Naive B cell (primary cell): ENCODE results near the gene NOS2. TPM values are rescaled to one million over a fixed set of nuclear protein-coding genes. Genes with fewer than 3 reads are reported as not detected.
"Not testable (repeated sequence)": the region's sequence is repeated elsewhere in the genome, so short reads cannot be mapped to it uniquely, and the experiment has no call there.

Experiments
- ATAC-seq, 2 donors: fragments of 150-1000 bp; cut with Tn5 transposase; 2 replicates each; pipeline ENCODE4 v1.10.0; 2021; ENCODE audit warnings: low read depth in 2 of 2, mild to moderate bottlenecking in 2 of 2, moderate library complexity in 2 of 2
- DNase-seq: peaks from one replicate; pipeline ENCODE4 v3.0.0; 2022
- H3K27ac Mint-ChIP-seq, 6 donors: one replicate each; pipeline ENCODE4 v1.8.0; 2020 to 2022; ENCODE audit warnings: mild to moderate bottlenecking in 6 of 6, mixed read lengths in 6 of 6, moderate library complexity in 5 of 6, inconsistent platforms in 2 of 6
- H3K27me3 Mint-ChIP-seq, 3 donors: one replicate each; pipeline ENCODE4 v1.8.0; 2021 to 2022; ENCODE audit warnings: mixed read lengths in 3 of 3, mild to moderate bottlenecking in 1 of 3
- H3K36me3 Mint-ChIP-seq, 2 donors: one replicate each; pipeline ENCODE4 v1.8.0; 2020 to 2022; ENCODE audit warnings: mixed read lengths in 2 of 2, inconsistent platforms in 1 of 2, mild to moderate bottlenecking in 1 of 2
- H3K4me1 Mint-ChIP-seq, 3 donors: one replicate each; pipeline ENCODE4 v1.8.0; 2020 to 2022; ENCODE audit warnings: mixed read lengths in 3 of 3, inconsistent platforms in 1 of 3, mild to moderate bottlenecking in 1 of 3, moderate library complexity in 1 of 3
- H3K4me3 Mint-ChIP-seq, 8 donors: one replicate each; pipeline ENCODE4 v1.8.0; 2020 to 2022; ENCODE audit warnings: mild to moderate bottlenecking in 8 of 8, mixed read lengths in 8 of 8, moderate library complexity in 8 of 8, inconsistent platforms in 2 of 8
- H3K9me3 Mint-ChIP-seq, 7 donors: one replicate each; pipeline ENCODE4 v1.8.0; 2020 to 2022; ENCODE audit warnings: mixed read lengths in 7 of 7, mild to moderate bottlenecking in 5 of 7, inconsistent platforms in 2 of 7, moderate library complexity in 1 of 7
- polyA plus RNA-seq, 6 donors: library from polyadenylated mRNA; unstranded; fragments of 300-500 nt; fragmentation: Illumina TruSeq; gene quantifications; one replicate each; pipeline ENCODE4 v1.2.3, GENCODE V29; 2021; ENCODE audit warnings: low read depth in 6 of 6

Gene NOS2
- polyA plus RNA-seq, 6 donors from 2014 or later: 0.08 TPM; not detected in 5

GRCh38 chr17:27834571-27834970 lies 34.2 kb upstream of the NOS2 start:
- no peak overlapping the region for H3K27ac Mint-ChIP-seq
- no peak for DNase-seq
- peaks cover 4 to 6% (median 6%) of the 10 kb centered on the region in 3 donors for H3K4me1 Mint-ChIP-seq
- peaks cover 0 to 9% (median 5%) of the 10 kb centered on the region in 7 donors for H3K9me3 Mint-ChIP-seq
- peaks cover 0 to 5% of the 10 kb centered on the region in 2 donors for H3K36me3 Mint-ChIP-seq
- H3K27me3 Mint-ChIP-seq: no peaks in the 10 kb centered on the region
- ATAC-seq: no peak
- H3K4me3 Mint-ChIP-seq: no peak overlapping the region

- peaks cover 0 to 9% (median 5%) of the 10 kb centered on the region in 7 donors for H3K9me3 Mint-ChIP-seq
- H3K36me3 Mint-ChIP-seq: peaks cover 0 to 5% of the 10 kb centered on the region in 2 donors
- ATAC-seq (no peak), DNase-seq (no peak)
- H3K4me3 Mint-ChIP-seq: no peak overlapping the region
- H3K27me3 Mint-ChIP-seq: peaks cover 2 to 6% (median 3%) of the 10 kb centered on the region in 3 donors
- peaks cover 4 to 6% (median 6%) of the 10 kb centered on the region in 3 donors for H3K4me1 Mint-ChIP-seq
- H3K27ac Mint-ChIP-seq: no peak overlapping the region
These were observed 32.5 kb upstream of the NOS2 start for GRCh38 chr17:27832831-27833230.

DNA sequence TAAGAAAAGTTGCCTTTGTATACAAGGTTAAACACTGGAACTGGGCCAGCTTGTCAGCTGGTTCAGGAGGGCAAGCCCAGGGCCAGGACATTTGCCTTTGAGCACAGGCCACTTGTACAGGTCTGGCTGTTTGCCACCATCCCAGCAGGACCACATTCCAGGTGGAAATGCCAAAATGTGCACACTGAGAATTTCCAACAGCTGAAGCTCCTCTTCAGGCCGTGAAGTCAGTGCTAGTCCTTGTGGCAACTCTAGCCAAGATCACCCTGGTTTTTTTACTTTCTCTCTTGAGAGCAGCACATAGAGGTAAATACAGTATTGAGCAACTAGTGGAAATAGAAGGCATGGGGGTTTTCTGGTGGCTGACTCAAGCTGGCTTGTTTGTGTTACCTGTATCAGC lies 29.6 kb upstream of the NOS2 start:
- peaks cover 13 to 14% (median 13%) of the 10 kb centered on the region in 3 donors for H3K27me3 Mint-ChIP-seq
- H3K4me3 Mint-ChIP-seq, ATAC-seq, H3K9me3 Mint-ChIP-seq, H3K36me3 Mint-ChIP-seq, H3K27ac Mint-ChIP-seq, H3K4me1 Mint-ChIP-seq, DNase-seq: not testable (repeated sequence)

GRCh38 chr17:27829143-27829711 lies 28.9 kb upstream of the NOS2 start:
- not testable (repeated sequence) for H3K36me3 Mint-ChIP-seq, H3K9me3 Mint-ChIP-seq, H3K27ac Mint-ChIP-seq

DNA sequence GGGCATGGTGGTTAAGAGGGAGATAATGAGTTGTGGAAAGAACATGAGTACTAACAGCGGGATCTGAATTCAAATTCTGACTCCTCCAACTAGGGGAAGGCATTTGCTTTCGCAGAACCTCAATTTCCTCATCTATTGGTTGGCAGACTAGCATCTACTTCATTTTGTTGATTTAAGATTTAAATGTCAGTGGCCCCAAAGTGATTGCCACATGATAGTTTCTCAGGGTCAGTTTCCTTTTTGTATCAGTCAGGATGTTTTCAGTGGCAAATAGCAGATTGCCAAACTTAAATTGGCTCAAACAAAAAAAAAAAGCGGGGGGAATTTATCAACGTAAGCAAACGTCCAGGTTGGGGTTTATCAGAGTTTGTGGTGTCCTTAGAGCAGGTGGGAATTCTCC lies 25.1 kb upstream of the NOS2 start:
- H3K4me3 Mint-ChIP-seq: no peak overlapping the region
- no peak for DNase-seq
- no peaks in the 10 kb centered on the region for H3K4me1 Mint-ChIP-seq
- peaks cover 14 to 18% (median 16%) of the 10 kb centered on the region in 3 donors for H3K27me3 Mint-ChIP-seq
- H3K27ac Mint-ChIP-seq: no peak overlapping the region
- no peak for ATAC-seq
- peaks cover 11 to 33% (median 21%) of the 10 kb centered on the region in 7 donors for H3K9me3 Mint-ChIP-seq
- peaks cover 11 to 14% of the 10 kb centered on the region in 2 donors for H3K36me3 Mint-ChIP-seq

More at GRCh38 chr17:27829143-27829711, 28.9 kb upstream of the NOS2 start:
- ATAC-seq, H3K4me1 Mint-ChIP-seq, DNase-seq, H3K4me3 Mint-ChIP-seq: not testable (repeated sequence)
- H3K27me3 Mint-ChIP-seq: peaks cover 13 to 14% (median 13%) of the 10 kb centered on the region in 3 donors

DNA sequence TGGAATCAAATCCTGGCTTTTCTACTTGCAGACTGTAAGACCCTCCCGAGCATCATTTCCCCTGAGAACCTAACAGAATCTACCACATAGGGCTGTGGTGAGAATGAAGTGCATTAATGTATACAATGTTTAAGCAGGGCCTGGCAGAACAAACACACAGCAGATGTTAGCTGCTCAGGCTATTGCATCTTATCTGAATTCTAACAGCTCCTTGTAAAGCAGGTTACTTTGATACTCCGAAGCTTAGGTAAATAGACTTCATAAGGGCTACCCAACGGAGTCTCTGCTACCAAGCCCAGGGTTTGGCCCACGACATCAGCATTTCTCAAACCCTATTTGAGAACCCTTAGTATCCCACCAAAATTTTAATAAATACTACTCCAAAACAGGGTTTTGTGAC lies 24.4 kb upstream of the NOS2 start:
- no peak for ATAC-seq
- H3K4me1 Mint-ChIP-seq: no peaks in the 10 kb centered on the region
- no peak overlapping the region for H3K27ac Mint-ChIP-seq
- no peak for DNase-seq
- peaks cover 14 to 18% (median 16%) of the 10 kb centered on the region in 3 donors for H3K27me3 Mint-ChIP-seq
- peaks cover 11 to 15% of the 10 kb centered on the region in 2 donors for H3K36me3 Mint-ChIP-seq
- no peak overlapping the region for H3K4me3 Mint-ChIP-seq
- H3K9me3 Mint-ChIP-seq: peaks cover 11 to 35% (median 22%) of the 10 kb centered on the region in 7 donors

GRCh38 chr17:27824176-27824715 lies 23.9 kb upstream of the NOS2 start:
- Mint-ChIP-seq H3K36me3 (peaks cover 11 to 15% of the 10 kb centered on the region in 2 donors), H3K4me3 (peak overlapping the region in 1 of 8 donors; percentile 24), H3K27ac (no peak overlapping the region), H3K9me3 (peaks cover 11 to 35% (median 22%) of the 10 kb centered on the region in 7 donors), H3K4me1 (no peaks in the 10 kb centered on the region), H3K27me3 (peaks cover 14 to 20% (median 17%) of the 10 kb centered on the region in 3 donors)
- DNase-seq (no peak), ATAC-seq (no peak)

DNA sequence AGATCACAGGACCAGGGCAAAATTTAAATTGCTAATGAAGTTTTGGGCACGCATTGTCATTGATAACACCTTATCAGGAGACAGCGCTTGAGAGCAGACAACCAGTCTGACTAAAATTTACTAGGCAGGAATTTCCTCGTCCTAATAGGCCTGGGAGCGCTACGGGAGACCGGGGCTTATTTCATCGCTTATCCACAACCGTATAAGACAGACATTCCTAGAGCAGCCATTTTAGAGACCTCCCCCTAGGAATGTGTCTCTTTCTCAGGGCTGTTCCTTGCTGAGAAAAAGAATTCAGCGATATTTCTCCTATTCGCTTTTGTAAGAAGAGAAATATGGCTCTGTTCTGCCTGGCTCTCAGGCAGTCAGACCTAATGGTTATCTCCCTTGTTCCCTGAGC lies 21.8 kb upstream of the NOS2 start:
- not testable (repeated sequence) for H3K27ac Mint-ChIP-seq, H3K4me1 Mint-ChIP-seq, ATAC-seq, DNase-seq, H3K4me3 Mint-ChIP-seq
- H3K9me3 Mint-ChIP-seq: peaks cover 11 to 37% (median 22%) of the 10 kb centered on the region in 7 donors
- peaks cover 8 to 20% (median 12%) of the 10 kb centered on the region in 3 donors for H3K27me3 Mint-ChIP-seq
- H3K36me3 Mint-ChIP-seq: peaks cover 11 to 15% of the 10 kb centered on the region in 2 donors

- no peaks in the 10 kb centered on the region for H3K4me1 Mint-ChIP-seq
- peaks cover under 1 to 19% (median 8%) of the 10 kb centered on the region in 3 donors for H3K27me3 Mint-ChIP-seq
- peaks cover 11 to 15% of the 10 kb centered on the region in 2 donors for H3K36me3 Mint-ChIP-seq
- peaks cover 11 to 37% (median 22%) of the 10 kb centered on the region in 7 donors for H3K9me3 Mint-ChIP-seq
- H3K4me3 Mint-ChIP-seq: no peak overlapping the region
- peak overlapping the region in 1 of 6 donors; percentile 92 for H3K27ac Mint-ChIP-seq
- DNase-seq (no peak), ATAC-seq (no peak)
These were observed 21.0 kb upstream of the NOS2 start for GRCh38 chr17:27821318-27821717.

- DNase-seq: no peak
- Mint-ChIP-seq H3K9me3 (peaks cover 11 to 37% (median 22%) of the 10 kb centered on the region in 7 donors), H3K4me3 (no peak overlapping the region), H3K27ac (no peak overlapping the region), H3K27me3 (peaks cover 0 to 25% (median 13%) of the 10 kb centered on the region in 3 donors), H3K36me3 (peaks cover 11 to 15% of the 10 kb centered on the region in 2 donors), H3K4me1 (no peaks in the 10 kb centered on the region)
- ATAC-seq: no peak
These were observed 18.8 kb upstream of the NOS2 start for GRCh38 chr17:27819145-27819544.

GRCh38 chr17:27818401-27819105 lies 18.2 kb upstream of the NOS2 start:
- peaks cover 11 to 33% (median 22%) of the 10 kb centered on the region in 7 donors for H3K9me3 Mint-ChIP-seq
- no peaks in the 10 kb centered on the region for H3K4me1 Mint-ChIP-seq
- peak overlapping the region in 1 of 6 donors; percentile 15 for H3K27ac Mint-ChIP-seq
- no peak overlapping the region for H3K4me3 Mint-ChIP-seq
- H3K36me3 Mint-ChIP-seq: peaks cover 11 to 15% of the 10 kb centered on the region in 2 donors
- DNase-seq (no peak), ATAC-seq (no peak)
- H3K27me3 Mint-ChIP-seq: peaks cover 0 to 23% (median 13%) of the 10 kb centered on the region in 3 donors

GRCh38 chr17:27817731-27818130 lies 17.4 kb upstream of the NOS2 start:
- H3K27me3 Mint-ChIP-seq: peaks cover 0 to 19% (median 13%) of the 10 kb centered on the region in 3 donors
- H3K4me3 Mint-ChIP-seq: no peak overlapping the region
- ATAC-seq (no peak), DNase-seq (no peak)
- H3K4me1 Mint-ChIP-seq: no peaks in the 10 kb centered on the region
- peaks cover 11 to 15% of the 10 kb centered on the region in 2 donors for H3K36me3 Mint-ChIP-seq
- H3K9me3 Mint-ChIP-seq: peaks cover 9 to 27% (median 19%) of the 10 kb centered on the region in 7 donors
- no peak overlapping the region for H3K27ac Mint-ChIP-seq

GRCh38 chr17:27816946-27817345 lies 16.6 kb upstream of the NOS2 start:
- no peak for DNase-seq
- Mint-ChIP-seq H3K27ac (peak overlapping the region in 1 of 6 donors; percentile 12), H3K36me3 (peaks cover 11 to 15% of the 10 kb centered on the region in 2 donors), H3K4me3 (no peak overlapping the region), H3K27me3 (peaks cover 0 to 19% (median 13%) of the 10 kb centered on the region in 3 donors), H3K4me1 (no peaks in the 10 kb centered on the region), H3K9me3 (peaks cover 7 to 20% (median 12%) of the 10 kb centered on the region in 7 donors)
- no peak for ATAC-seq
